ENCODE data around the gene POC1B.

DNA sequence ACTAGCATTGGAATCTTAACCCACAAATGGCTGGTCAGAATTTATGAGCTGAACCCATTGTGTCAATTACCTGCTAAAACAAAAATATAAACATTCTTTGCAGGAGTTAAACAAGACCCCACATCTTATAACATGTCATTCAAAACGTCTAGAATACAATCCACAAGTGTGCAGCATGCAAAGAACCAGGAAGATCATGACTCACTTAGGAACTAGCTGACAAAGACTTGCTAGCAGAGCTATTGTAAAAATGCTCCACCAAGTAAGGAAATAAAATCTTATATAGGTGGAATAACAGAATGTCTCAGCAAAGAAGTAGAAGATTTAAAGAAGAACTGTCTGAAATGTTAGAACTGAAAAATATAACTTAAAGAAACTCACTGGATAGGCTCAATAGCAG, 26.5 kb upstream of the POC1B start:
- TF ChIP-seq EZH2phosphoT487 (IDR thresholded peaks at IDR 0.05; ENCODE audit: insufficient read depth, low read depth) (no peak), EZH2 (IDR thresholded peaks at IDR 0.05; ENCODE audit: insufficient read depth, poor library complexity, severe bottlenecking) (no peak)

All from GM23248 (cell line).